ENCODE data around the gene WDR93. TPM values are rescaled to one million over a fixed set of nuclear protein-coding genes. Genes with fewer than 3 reads are reported as not detected.
"Not testable (repeated sequence)": the region's sequence is repeated elsewhere in the genome, so short reads cannot be mapped to it uniquely, and the experiment has no call there.

WDR93 gene
- total RNA-seq, 2 experiments from 2014 or later = 0.19 TPM; not detected in 1

- no peak overlapping the region for H2AFZ ChIP-seq (ENCODE audit: low read length)
- H3K27ac ChIP-seq (ENCODE audit: low read depth, low read length, poor library complexity, severe bottlenecking) = no peak overlapping the region
- no peaks in the 10 kb centered on the region for H3K79me2 ChIP-seq (ENCODE audit: insufficient read depth, low read depth, low read length)
- POLR2A ChIA-PET = no interaction called here
- BruUV-seq (replicated peaks) = no TSS peak
- no peak overlapping the region for H3K4me2 ChIP-seq (ENCODE audit: low read length)
- no peak for TF ChIP-seq EZH2phosphoT487 (IDR thresholded peaks at IDR 0.05; ENCODE audit: borderline replicate concordance, low read depth, low read length)
- no peak for TF ChIP-seq CTCF (conservative IDR thresholded peaks at IDR 0.05; ENCODE audit: low read length)
- no peak overlapping the region for H3K4me3 ChIP-seq (ENCODE audit: low read depth, low read length, poor library complexity, severe bottlenecking)
- H3K4me1 ChIP-seq (ENCODE audit: insufficient read depth, low read length, poor library complexity, severe bottlenecking) = no peaks in the 10 kb centered on the region
- intact Hi-C loops (cut with micrococcal nuclease; ENCODE audit: unreplicated experiment) = no loop called here
- H3K9me2 ChIP-seq (ENCODE audit: insufficient read depth, low read length) = no peaks in the 10 kb centered on the region
- CTCF ChIA-PET (ENCODE audit: unreplicated experiment) = interaction anchor here (0.6 kb wide), 1 partner anchor 23 kb away, joined by 3 read pairs; no protein-coding TSS in a partner anchor
- H3K9me3 ChIP-seq (ENCODE audit: low read length) = 0 out of 2 replicates have a peak, but pooled peaks cover 12% of the 10 kb centered on the region
- no peaks in the 10 kb centered on the region for H4K20me1 ChIP-seq (ENCODE audit: insufficient read depth, low read length)
- DNase-seq (ENCODE audit: low spot score) = no peak
- H3K36me3 ChIP-seq (ENCODE audit: insufficient read depth, low read length) = no peaks in the 10 kb centered on the region
These were observed 94.6 kb downstream of the WDR93 start for GRCh38 chr15:89785064-89785773.

- no peaks in the 10 kb centered on the region for H4K20me1 ChIP-seq (ENCODE audit: insufficient read depth, low read length)
- H3K4me1 ChIP-seq (ENCODE audit: insufficient read depth, low read length, poor library complexity, severe bottlenecking) = no peaks in the 10 kb centered on the region
- no peak overlapping the region for H3K27ac ChIP-seq (ENCODE audit: low read depth, low read length, poor library complexity, severe bottlenecking)
- ChIA-PET POLR2A (no interaction called here), CTCF (ENCODE audit: unreplicated experiment) (no interaction called here)
- TF ChIP-seq CTCF (conservative IDR thresholded peaks at IDR 0.05; ENCODE audit: low read length) (no peak), EZH2phosphoT487 (IDR thresholded peaks at IDR 0.05; ENCODE audit: borderline replicate concordance, low read depth, low read length) (no peak)
- H3K4me3 ChIP-seq (ENCODE audit: low read depth, low read length, poor library complexity, severe bottlenecking) = no peak overlapping the region
- H3K79me2 ChIP-seq (ENCODE audit: insufficient read depth, low read depth, low read length) = no peaks in the 10 kb centered on the region
- no peak for DNase-seq (ENCODE audit: low spot score)
- no TSS peak for BruUV-seq (replicated peaks)
- intact Hi-C loops (cut with micrococcal nuclease; ENCODE audit: unreplicated experiment) = no loop called here
- no peaks in the 10 kb centered on the region for H3K36me3 ChIP-seq (ENCODE audit: insufficient read depth, low read length)
- H3K4me2 ChIP-seq (ENCODE audit: low read length) = no peak overlapping the region
- H3K9me2 ChIP-seq (ENCODE audit: insufficient read depth, low read length) = no peaks in the 10 kb centered on the region
- 0 out of 2 replicates have a peak, but pooled peaks cover 12% of the 10 kb centered on the region for H3K9me3 ChIP-seq (ENCODE audit: low read length)
- no peak overlapping the region for H2AFZ ChIP-seq (ENCODE audit: low read length)
These were observed 95.1 kb downstream of the WDR93 start for GRCh38 chr15:89785774-89786140.

GRCh38 chr15:89787944-89788343, 97.3 kb downstream of the WDR93 start:
- Histone ChIP-seq H4K20me1 (ENCODE audit: insufficient read depth, low read length) (no peaks in the 10 kb centered on the region), H3K27ac (ENCODE audit: low read depth, low read length, poor library complexity, severe bottlenecking) (no peak overlapping the region), H3K4me1 (ENCODE audit: insufficient read depth, low read length, poor library complexity, severe bottlenecking) (no peaks in the 10 kb centered on the region), H2AFZ (ENCODE audit: low read length) (no peak overlapping the region), H3K9me2 (ENCODE audit: insufficient read depth, low read length) (no peaks in the 10 kb centered on the region), H3K9me3 (ENCODE audit: low read length) (0 out of 2 replicates have a peak, but pooled peaks cover 12% of the 10 kb centered on the region), H3K4me2 (ENCODE audit: low read length) (no peak overlapping the region), H3K4me3 (ENCODE audit: low read depth, low read length, poor library complexity, severe bottlenecking) (no peak overlapping the region), H3K79me2 (ENCODE audit: insufficient read depth, low read depth, low read length) (no peaks in the 10 kb centered on the region), H3K36me3 (ENCODE audit: insufficient read depth, low read length) (no peaks in the 10 kb centered on the region)
- TF ChIP-seq EZH2phosphoT487 (IDR thresholded peaks at IDR 0.05; ENCODE audit: borderline replicate concordance, low read depth, low read length) (no peak), CTCF (conservative IDR thresholded peaks at IDR 0.05; ENCODE audit: low read length) (no peak)
- no peak for DNase-seq (ENCODE audit: low spot score)
- no TSS peak for BruUV-seq (replicated peaks)
- POLR2A ChIA-PET = no interaction called here
- CTCF ChIA-PET (ENCODE audit: unreplicated experiment) = no interaction called here
- intact Hi-C loops (cut with micrococcal nuclease; ENCODE audit: unreplicated experiment) = no loop called here

GRCh38 chr15:89788585-89788984, 98.0 kb downstream of the WDR93 start:
- CTCF ChIA-PET (ENCODE audit: unreplicated experiment); H3K36me3 ChIP-seq (ENCODE audit: insufficient read depth, low read length); intact Hi-C loops (cut with micrococcal nuclease; ENCODE audit: unreplicated experiment); H3K4me3 ChIP-seq (ENCODE audit: low read depth, low read length, poor library complexity, severe bottlenecking); POLR2A ChIA-PET; BruUV-seq (replicated peaks); H3K27ac ChIP-seq (ENCODE audit: low read depth, low read length, poor library complexity, severe bottlenecking); H4K20me1 ChIP-seq (ENCODE audit: insufficient read depth, low read length); H3K4me2 ChIP-seq (ENCODE audit: low read length); H2AFZ ChIP-seq (ENCODE audit: low read length); H3K9me2 ChIP-seq (ENCODE audit: insufficient read depth, low read length); H3K4me1 ChIP-seq (ENCODE audit: insufficient read depth, low read length, poor library complexity, severe bottlenecking); DNase-seq (ENCODE audit: low spot score); H3K79me2 ChIP-seq (ENCODE audit: insufficient read depth, low read depth, low read length): not testable (repeated sequence)
- 0 out of 2 replicates have a peak, but pooled peaks cover 12% of the 10 kb centered on the region for H3K9me3 ChIP-seq (ENCODE audit: low read length)

All from OCI-LY7 (cell line).